NCI-H524 (cell line): Measurements from ENCODE around the gene TEX2.
A peak's percentile ranks its signal among the peaks of the same experiment; 100 is the strongest.
"Not testable (repeated sequence)": the region's sequence is repeated elsewhere in the genome, so short reads cannot be mapped to it uniquely, and the experiment has no call there.

Experiments
- DNase-seq, 2 experiments: peaks; one replicate each; lab custom pipeline; 2025; lab: John Stamatoyannopoulos, UW

Gene TEX2

DNA sequence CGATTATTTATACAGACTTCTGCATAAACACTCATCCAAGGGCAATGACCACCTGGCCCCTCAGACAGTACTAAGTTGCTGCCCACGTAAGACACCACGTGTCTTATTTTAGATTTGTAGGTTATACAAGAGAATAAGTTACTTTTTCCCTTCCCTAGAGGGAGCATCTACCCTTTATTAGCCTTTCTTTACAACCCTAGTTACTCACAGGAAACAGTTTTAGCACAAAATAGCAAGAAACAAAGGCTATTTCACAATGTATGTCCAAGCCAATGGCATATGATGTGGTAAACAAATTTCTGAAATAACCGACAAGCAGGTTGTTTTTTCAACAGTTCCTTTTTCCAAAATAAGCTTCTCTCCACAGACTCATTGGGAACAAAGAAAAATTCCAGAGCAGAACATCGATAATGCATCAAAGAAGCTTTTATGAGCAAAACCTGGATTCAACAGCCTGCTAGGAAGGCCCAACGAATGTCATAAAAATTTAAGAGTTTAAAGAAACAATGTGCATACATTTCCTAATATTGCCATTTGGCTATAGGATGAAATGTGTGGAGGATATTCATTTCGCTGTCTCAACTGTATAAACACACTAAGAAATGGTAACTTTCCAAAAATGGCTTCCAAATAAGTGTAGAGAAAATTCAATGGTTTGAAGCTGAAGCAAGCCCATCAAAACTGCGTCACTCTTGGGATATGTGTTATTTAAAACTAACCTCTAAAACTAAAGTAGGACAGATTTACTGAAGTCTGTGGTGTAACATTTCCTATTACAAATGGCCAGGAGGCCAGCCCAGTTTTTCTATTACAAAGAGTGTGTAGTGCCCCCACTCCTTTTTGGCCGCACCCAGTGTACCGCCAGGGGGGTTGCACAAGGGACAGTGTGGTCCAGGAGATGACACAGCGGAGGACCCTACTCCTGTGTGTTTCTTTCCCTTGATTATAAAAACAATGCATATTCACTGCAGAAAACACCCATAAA, 82.7 kb downstream of the TEX2 start:
- no peak for DNase-seq

DNA sequence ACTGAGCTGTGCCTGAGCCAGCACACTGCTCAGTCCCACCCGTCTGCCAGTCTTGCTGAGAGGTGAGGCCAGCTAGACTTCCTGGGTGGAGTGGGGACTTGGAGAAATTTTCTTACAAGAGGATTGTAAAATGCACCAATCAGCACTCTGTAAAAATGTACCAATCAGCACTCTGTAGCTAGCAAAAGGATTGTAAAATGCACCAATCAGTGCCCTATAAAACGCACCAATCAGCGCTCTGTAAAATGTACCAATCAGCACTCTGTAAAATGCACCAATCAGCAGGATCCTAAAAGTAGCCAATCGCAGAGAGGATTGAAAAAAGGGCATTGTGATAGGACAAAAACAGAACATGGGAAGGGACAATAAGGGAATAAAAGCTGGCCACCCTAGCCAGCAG, 84.0 kb downstream of the TEX2 start:
- DNase-seq = not testable (repeated sequence)

DNA sequence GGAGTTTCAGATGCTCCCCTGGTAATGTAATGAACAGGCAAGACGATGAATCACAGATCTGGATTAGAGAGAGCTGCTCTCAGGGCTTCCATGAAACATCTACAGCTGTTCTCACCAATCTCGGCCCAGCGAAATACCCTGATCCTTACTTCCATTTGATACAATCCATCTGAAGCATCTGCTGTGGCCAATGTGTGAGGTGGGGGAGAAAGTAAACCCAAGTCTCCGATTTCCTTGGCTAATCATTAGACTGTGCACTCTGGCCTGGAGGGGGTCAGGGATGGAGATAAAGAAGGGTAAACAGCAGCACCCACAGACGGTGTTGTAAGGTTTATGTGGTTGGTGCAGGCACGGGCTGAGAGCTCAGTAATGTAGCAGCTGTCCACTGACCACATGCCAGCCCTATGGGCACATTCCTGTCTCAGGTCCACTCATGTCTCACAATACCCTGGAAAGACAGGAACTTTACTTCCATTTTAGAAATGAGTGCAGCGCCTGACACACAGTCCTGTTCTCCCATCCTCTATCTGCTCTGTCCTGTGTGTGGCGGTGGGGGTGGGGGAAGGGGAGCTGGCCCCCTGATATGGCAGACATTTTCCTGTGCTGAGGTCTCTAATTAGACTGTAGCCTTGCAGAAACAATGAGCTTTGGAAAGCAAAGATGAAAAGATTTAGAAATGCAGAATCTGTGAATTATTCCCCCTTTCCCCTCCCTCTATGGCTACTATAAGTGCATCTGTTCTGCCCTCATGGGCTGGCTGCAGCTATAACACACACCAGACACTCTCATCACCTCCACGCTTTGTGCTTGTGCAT, 84.8 kb downstream of the TEX2 start:
- DNase-seq = peak; percentile 34 to 81

DNA sequence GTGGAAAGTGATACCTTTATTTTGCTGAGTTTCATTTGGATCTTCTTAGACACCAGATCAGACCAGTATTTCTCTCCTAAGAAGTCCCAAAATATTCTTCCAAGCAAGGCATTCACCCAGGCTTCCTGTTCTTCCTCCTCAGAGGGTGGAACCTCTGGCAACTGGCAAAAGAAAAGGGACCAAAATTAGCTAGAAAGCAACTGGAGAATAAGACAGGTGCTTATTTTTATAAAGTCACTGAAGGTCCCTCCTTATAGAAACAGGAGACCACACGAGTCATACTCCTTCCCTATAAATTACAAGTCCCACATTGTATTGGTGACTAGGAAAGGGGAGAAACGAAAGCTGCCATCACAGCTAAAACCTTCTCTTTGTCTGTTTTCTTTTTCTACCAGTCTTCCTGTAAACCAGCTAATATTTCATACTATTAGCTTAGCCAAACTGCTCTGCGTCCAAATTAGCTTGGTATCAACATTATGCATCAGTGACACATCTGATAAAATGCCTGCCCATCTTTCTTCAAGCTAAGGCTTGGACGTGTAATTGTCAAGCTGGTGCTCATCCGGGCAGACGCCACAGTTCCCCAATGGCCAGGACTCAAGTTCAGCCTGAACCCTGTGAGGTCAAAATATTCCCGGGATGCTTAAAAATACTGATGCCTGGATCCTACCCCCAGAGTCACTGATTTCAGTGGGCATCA, 85.6 kb downstream of the TEX2 start:
- no peak for DNase-seq

DNA sequence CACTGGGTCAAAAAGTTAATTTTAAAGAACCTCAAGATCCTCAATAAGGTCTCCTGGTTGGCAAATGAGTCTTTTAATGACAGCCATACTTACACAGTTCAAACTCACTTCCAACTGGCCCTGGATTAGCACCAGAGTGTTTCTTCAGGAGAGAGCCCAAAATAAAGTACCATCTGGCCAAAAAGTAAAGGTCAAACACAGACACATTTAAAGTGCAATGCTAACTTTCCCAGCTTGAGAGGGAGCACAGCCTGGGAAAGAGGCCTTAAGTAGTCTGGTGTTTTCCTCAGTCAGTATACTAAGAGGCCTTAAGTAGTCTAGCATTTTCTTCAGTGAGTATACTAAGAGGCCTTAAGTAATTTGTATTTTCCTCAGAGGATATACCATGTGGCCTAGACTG, 86.5 kb downstream of the TEX2 start:
- peak; percentile 89 to 91 for DNase-seq

DNA sequence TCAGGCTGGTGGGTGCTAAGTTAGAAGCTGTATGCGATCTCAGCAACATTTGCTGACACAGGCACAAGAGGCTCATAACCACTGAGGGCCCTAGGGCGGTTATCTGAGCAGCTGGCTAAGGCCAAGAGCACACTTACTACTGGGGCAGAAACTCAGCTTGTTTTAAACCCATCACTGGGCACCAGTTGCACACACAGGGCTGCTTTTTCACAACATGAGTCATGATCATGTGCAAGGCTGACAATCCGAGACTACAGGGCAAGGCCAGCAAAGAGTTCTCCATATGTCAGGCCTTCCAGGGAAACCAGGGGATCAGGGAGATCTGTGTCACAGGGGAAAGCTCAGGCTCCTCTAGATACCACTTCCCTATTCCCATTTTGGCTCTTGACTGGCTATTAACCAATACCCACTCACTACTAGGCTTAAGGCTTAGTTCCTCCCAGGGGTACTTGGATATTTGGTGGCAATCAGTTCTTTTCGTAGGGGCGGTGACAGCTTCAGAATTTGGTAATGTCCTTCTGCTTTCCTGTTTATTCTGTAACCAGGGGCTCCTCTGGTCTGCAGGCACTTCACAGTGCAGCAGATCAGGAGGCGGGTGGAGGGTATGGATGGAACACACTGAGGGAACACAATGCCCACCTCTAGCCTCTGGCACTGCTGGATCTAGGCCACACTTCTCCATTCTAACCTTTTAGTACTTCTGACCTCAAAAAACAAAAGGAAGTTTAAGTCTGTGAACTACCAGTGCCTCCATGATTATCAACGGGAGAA, 88.2 kb downstream of the TEX2 start:
- peak; percentile 96 to 99 for DNase-seq

DNA sequence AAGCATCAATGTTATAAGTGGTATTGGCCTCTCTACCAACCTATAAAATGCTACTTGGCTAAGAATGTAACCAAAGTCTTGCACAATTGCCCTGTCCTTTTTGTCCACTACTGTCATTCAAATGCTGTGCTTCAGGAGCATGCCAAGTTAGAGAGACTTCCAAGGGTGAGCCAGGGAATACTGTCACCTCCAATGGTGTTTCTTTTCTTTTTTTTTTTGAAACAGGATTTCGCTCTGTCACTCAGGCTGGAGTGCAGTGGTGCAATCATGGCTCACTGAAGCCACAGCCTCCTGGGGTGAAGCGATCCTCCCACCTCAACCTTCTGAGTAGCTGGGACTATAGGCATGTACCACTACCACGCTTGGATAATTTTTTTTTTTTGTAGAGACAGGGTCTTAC, 89.4 kb downstream of the TEX2 start:
- no peak for DNase-seq

DNA sequence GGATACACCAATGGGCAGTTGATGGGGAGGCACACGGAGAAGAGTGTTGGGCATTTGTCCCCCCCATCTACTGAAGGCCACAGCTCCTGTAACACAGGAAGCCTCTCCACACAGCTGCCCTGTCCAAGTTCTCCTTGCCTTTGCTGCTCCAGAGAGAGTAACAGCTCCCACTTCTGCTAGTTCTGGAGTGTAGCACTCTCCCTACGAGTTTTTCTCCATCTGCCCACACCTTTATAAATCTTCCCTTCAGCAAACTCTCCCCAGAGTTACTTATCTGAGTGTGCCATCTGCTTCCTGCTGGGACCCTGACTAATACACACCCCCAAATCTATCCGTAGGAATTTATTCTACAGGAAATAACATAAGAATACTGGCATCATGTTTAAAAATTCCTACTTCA, 90.5 kb downstream of the TEX2 start:
- peak; percentile 32 to 68 for DNase-seq

DNA sequence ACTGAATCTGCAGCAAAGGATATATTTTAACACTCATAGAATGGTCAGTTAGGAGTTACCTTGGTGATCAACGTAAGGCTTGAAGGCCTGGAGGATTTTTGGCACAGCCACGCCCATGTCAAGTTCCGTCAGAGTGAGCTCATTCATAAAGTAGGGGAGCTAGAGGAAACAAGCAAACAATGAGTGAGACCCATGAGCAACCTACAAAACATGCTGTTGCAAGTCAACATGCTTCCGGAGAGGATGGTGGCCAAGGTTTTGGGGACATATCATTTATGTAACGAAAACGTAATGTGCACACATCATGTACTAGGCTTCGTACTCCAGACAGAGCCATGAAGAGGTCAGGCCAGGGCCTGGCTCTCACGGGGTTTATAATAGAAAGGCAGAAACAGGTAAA, 92.0 kb downstream of the TEX2 start:
- no peak for DNase-seq

DNA sequence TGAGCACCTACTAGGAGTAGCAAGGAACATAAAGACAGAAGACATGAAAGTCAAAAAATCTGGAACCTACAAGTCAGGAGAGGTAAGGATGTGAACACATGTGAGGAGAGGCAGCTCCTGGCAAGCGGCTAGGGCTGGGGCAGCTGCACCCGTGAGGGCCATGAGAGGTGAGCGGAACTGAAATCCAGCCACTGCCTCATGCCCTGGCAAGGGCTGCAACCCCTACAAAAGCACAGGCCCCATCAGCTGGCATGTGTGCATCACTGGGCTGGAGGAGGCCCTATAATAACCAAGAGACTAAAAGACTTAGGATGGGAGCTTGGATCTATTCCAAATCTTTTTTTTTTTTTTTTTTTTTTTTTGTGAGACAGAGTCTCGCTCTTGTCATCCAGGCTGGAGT, 92.8 kb downstream of the TEX2 start:
- DNase-seq = no peak

DNA sequence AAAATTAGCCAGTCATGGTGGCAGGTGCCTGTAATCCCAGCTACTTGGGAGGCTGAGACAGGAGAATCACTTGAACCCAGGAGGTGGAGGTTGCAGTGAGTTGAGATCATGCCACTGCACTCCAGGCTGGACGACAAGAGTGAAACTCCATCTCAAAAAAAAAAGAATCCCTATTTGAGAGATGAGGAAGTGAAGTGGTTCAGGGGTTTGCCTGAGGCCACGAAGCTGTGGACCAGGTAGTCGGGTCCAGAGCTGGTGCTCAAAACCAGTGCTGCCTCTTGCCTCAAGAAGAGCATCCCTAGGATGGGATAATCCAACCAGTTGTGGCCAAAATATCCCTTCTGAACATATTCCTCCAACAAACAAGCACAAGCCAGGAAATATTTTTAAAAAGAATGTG, 95.4 kb downstream of the TEX2 start:
- DNase-seq = not testable (repeated sequence)

DNA sequence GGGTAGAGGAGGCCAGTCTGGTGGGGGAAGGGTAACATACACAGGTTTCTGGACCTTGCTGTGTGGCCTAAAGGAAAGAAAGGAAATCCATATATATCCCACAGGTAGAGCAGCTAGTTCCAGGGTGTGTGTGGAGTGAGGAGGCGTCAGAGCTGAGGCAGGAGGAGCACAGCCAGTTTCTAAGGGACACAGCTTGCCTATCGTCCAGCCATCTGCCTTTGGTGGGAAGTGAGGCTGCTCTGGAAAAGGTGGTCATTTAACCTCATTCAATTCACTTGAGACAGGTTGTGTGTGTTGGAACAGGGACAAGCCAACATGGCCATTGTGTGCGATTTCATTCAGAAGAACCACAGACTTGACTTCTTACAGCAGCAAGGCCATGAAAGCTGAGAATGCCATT, 96.2 kb downstream of the TEX2 start:
- no peak for DNase-seq

DNA sequence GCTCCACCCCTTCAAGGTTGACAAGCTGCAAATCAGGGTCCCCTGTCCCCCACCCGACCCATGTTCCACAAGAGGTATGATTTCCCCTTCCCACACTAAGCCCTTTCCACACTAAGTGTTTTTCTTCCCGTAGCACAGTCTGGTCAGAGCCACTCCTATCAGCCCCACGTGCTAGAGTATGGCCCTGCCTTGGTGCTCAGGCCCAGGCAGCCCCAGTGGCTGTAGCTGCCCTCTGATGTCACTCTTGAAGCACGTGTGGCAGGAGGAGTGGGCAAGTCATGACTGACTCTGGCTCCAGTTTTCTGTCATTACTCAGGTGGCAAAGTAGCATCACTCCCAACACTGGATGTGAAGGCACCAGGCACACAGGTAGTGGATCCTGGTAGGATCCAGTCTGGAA, 97.7 kb downstream of the TEX2 start:
- no peak for DNase-seq

DNA sequence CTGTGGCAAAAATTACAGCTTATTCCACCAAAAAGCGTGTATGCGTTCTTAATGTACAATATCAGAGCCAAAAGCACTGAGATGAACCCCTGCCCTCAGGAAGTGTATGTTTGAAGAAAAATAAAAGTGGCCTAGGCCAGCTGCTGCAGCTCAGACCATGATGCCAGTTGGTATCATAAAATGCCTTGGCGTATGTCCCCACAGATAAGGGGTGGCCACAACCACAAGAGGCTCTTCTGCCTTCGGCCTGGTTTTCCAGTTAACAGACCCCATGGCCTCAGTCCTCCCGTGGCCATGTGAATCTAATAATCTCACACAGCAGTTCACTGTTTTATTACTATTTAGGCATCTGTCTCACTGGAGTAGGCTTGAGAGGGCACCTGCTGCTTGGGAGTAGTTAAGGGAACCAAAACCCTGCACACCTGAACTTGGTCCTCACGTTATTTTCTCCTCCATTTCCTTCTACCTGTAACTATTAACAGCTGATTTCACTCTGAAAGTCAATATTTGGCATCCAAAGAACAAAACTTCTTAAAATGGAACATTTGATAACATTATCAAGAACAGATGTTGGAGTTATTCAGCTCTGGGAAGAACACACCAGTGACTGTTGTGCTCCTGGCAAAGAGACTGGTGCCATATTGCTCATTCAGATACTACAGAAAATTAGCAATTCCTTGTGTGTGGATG, 98.3 kb downstream of the TEX2 start:
- DNase-seq = no peak

DNA sequence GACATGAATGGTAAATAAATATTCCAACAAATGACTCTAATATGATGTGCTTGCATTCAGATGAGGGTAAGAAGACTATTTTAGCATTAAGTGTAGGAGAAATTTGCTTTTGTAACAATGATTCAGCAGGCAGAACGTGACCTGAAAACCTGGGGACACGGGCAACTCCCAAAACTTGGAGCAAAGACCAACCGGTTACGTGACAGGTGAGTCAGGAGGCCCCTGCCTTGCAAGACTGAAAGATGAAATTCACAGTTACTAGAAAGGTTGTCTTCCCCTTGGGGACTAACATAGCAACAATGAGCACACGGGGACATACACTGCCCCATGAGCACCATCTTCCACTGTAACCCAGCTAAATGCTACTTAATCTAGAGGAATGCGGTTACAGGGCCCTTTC, 99.6 kb downstream of the TEX2 start:
- no peak for DNase-seq

DNA sequence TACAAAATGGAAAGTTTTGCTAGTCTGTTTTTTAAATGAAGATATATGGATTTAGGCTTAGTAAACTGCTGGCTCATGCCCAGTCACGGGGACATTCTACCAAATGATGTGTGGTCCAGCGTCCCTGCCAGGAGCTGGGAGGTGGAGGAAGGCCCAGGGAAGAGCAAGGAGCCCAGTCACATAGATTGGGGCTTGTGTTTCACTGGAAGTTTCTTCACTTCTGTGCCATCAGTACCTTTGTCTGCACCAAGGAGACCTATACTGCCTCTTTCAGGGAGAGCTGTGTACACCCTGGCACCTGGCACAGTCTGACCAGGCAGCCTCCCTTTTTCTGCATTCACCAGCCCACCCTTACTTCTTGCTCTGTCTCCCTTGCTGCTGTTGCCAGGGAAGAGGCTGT, 100.5 kb downstream of the TEX2 start:
- no peak for DNase-seq

DNA sequence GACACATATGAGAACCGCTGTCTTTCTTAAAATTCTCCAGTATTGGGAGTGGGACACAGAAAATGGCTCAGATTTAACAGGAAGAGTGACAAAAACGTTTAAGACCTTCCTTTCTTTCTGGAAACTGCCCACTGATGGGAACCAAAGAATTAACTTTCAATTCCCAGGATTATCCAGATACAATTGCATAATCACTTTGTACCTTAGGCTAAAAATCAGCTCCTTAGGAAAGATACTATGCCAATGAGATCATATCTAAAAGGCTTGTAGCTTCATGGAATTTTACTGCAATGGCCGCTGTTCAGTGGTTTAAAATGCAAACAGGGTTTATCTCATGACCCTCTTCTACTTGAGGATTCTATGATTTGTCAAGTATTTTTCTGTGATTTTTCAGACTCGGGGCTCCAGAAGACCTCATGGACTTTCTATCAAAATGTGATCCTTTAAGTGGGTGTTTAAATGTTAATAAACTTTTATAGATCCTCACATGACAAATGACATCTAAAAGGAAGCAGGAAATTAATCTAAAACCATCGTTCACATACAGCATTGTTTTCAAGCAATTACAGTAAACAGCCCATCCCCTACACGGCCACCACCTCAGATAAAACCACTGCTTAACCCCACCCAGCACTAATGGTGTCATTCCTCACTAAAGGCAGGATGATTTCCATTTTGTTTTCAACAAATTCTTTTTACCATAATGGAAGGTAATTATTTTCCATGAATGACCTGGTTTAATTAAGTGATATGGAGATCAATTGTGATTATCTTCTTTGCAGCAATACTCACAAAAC, 101.5 kb downstream of the TEX2 start:
- DNase-seq = no peak

DNA sequence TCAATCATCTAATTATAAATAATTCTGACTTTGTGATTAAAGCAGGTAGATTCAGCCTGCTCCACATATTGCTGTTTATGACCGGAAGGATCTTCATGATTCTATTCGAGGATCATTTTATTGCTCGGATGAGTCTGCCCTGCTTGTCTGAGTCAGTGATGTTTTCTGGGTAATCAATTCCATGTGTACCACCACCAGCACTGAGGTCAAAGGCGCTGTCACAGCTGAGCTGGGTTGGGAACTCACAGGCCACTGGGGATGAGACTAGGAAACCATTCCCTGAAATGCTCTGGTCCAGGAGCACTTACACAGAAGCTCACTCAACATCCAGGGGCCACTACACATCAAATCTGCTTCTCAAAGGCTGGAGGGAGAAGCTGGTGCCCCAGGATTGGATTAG, 102.7 kb downstream of the TEX2 start:
- DNase-seq = no peak

DNA sequence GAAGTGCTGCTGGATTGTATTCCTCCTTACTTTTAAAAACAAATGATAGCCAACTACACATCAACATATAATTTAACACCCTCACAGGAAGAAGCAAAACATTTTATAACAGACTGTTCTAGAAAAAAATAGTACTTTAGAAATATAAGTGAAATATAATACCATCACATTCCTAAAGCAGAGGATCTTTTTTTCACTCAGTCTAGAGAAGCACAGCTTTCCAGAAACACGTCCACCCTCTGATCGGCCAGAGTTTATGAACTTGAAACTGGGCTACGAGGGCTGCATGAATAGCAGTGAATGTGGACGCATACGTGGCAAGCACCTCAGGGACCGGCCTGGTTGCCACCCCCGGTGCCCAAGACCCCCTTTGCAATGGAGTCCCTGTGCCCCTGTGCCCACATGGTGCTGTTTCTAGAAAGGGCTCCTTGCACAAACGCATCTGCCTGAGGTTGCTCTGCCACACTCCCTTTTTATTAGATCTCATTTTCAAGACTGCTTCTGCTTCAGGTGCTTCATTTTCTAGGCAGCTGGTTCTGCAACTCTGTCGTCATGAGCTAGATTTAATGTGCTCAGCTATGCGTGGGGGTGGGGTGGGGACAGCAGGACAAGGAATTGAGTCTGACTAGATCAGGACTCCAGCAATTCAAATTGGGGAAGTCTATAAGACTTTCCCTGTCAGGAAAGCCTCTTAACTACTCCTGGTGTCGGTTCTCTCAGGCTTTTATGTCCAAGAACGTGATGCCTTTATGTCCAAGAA, 104.0 kb downstream of the TEX2 start:
- no peak for DNase-seq
